Breast epithelium (tissue), 4 donors: Measurements from ENCODE around the gene ITPR2. TPM values are rescaled to one million over a fixed set of nuclear protein-coding genes. Genes with fewer than 3 reads are reported as not detected.

Source experiments
- DNase-seq, 2 donors: peaks; one replicate each; pipeline ENCODE4 v3.0.0-alpha.2; 2019; ENCODE audit warnings: low spot score in 2 of 2
- H3K27ac ChIP-seq, 2 donors: fragments of 200-600 bp; sonication (generic) in 1 of 2; one replicate each; pipeline ENCODE4 v1.5.1; 2016 to 2019; ENCODE audit warnings: mild to moderate bottlenecking in 1 of 2
- H3K27me3 ChIP-seq, 2 donors: fragments of 200-600 bp; sonication (generic) in 1 of 2; one replicate each; pipeline versions ENCODE4 v1.5.1 to v1.6.0; 2017 to 2019; ENCODE audit warnings: control low read depth in 1 of 2, mild to moderate bottlenecking in 1 of 2
- H3K36me3 ChIP-seq: fragments of 200-600 bp; one replicate; pipeline ENCODE4 v1.5.1; 2019
- H3K4me1 ChIP-seq, 2 donors: fragments of 200-600 bp; sonication (generic); one replicate each; pipeline ENCODE4 v1.5.1; 2016 to 2019; ENCODE audit warnings: control low read depth in 1 of 2
- H3K4me3 ChIP-seq, 3 donors: fragments of 200-600 bp; sonication (generic); 1 replicate in 2 of 3; 2 replicates in 1 of 3; pipeline ENCODE4 v1.5.1; 2016 to 2019; ENCODE audit warnings: mild to moderate bottlenecking in 3 of 3, moderate library complexity in 2 of 3
- H3K9me3 ChIP-seq, 2 donors: fragments of 200-600 bp; sonication (generic) in 1 of 2; one replicate each; pipeline ENCODE4 v1.5.1; 2016 to 2019; ENCODE audit warnings: control low read depth in 1 of 2
- CTCF ChIP-seq, 3 donors: fragments of 450-650 bp; IDR thresholded peaks; one replicate each; pipeline ENCODE4 v1.5.1; 2016 to 2017; ENCODE audit warnings: antibody characterized with exemption in 3 of 3, mild to moderate bottlenecking in 3 of 3, moderate library complexity in 3 of 3
- POLR2A ChIP-seq: fragments of 450-650 bp; IDR thresholded peaks from one replicate; pipeline ENCODE4 v1.6.1; 2016; ENCODE audit warnings: antibody characterized with exemption, mild to moderate bottlenecking, moderate library complexity
- POLR2AphosphoS5 ChIP-seq, 3 donors: sonication (generic); formaldehyde crosslinking; IDR thresholded peaks; one replicate each; pipeline ENCODE4 v1.6.1; 2017; ENCODE audit warnings: antibody characterized with exemption in 3 of 3
- intact Hi-C: fragments of 100-400 bp; cut with DNase I; formaldehyde crosslinking; loops from one replicate; pipeline ENCODE4 v1.15.1; 2023; ENCODE audit warnings: low total_unique reads
- total RNA-seq, 3 donors: library from RNA; depleted of rRNA; stranded (reverse); fragments of >200 nt; gene quantifications; one replicate each; pipeline ENCODE4 v1.1.0, GENCODE V29; 2016

The ITPR2 gene
- total RNA-seq, 3 donors from 2014 or later = 47.2 to 95.0 (median 66.5) TPM

- H3K27ac ChIP-seq = no peak overlapping the region
- H3K4me1 ChIP-seq = no peaks in the 10 kb centered on the region
- DNase-seq = peak; percentile 27 to 64
- no peak overlapping the region for H3K4me3 ChIP-seq
- no peaks in the 10 kb centered on the region for H3K36me3 ChIP-seq
- no peaks in the 10 kb centered on the region for H3K9me3 ChIP-seq
- TF ChIP-seq POLR2A = no peak
- TF ChIP-seq POLR2AphosphoS5 (IDR thresholded peaks at IDR 0.05) = no peak
- peak; percentile 32 to 61 (median 44) for TF ChIP-seq CTCF (IDR thresholded peaks at IDR 0.05)
- H3K27me3 ChIP-seq = no peaks in the 10 kb centered on the region
- intact Hi-C loops = no loop called here
Measured at GRCh38 chr12:26845057-26845666, 12.2 kb upstream of the ITPR2 start.

- Histone ChIP-seq H3K4me3 (no peak overlapping the region), H3K27ac (no peak overlapping the region), H3K27me3 (no peaks in the 10 kb centered on the region), H3K36me3 (no peaks in the 10 kb centered on the region), H3K4me1 (no peaks in the 10 kb centered on the region), H3K9me3 (no peaks in the 10 kb centered on the region)
- TF ChIP-seq CTCF (IDR thresholded peaks at IDR 0.05) (no peak), POLR2AphosphoS5 (IDR thresholded peaks at IDR 0.05) (no peak), POLR2A (no peak)
- DNase-seq = no peak
- intact Hi-C loops = no loop called here
Measured at GRCh38 chr12:26843311-26843710, 10.3 kb upstream of the ITPR2 start.

GRCh38 chr12:26841085-26841484 is 8.1 kb upstream of the ITPR2 start:
- Histone ChIP-seq H3K4me3 (no peak overlapping the region), H3K27ac (no peak overlapping the region), H3K9me3 (no peaks in the 10 kb centered on the region), H3K27me3 (no peaks in the 10 kb centered on the region), H3K4me1 (no peaks in the 10 kb centered on the region), H3K36me3 (no peaks in the 10 kb centered on the region)
- intact Hi-C loops = no loop called here
- TF ChIP-seq CTCF (IDR thresholded peaks at IDR 0.05) (no peak), POLR2AphosphoS5 (IDR thresholded peaks at IDR 0.05) (no peak), POLR2A (no peak)
- no peak for DNase-seq

GRCh38 chr12:26839512-26839911 is 6.5 kb upstream of the ITPR2 start:
- no peak for DNase-seq
- intact Hi-C loops = no loop called here
- TF ChIP-seq POLR2A (no peak), CTCF (IDR thresholded peaks at IDR 0.05) (no peak), POLR2AphosphoS5 (IDR thresholded peaks at IDR 0.05) (no peak)
- H3K4me1 ChIP-seq = no peaks in the 10 kb centered on the region
- no peaks in the 10 kb centered on the region for H3K27me3 ChIP-seq
- H3K36me3 ChIP-seq = no peaks in the 10 kb centered on the region
- no peaks in the 10 kb centered on the region for H3K9me3 ChIP-seq
- no peak overlapping the region for H3K27ac ChIP-seq
- H3K4me3 ChIP-seq = no peak overlapping the region

- Histone ChIP-seq H3K27me3 (no peaks in the 10 kb centered on the region), H3K36me3 (no peaks in the 10 kb centered on the region), H3K4me3 (no peak overlapping the region), H3K27ac (no peak overlapping the region), H3K4me1 (no peaks in the 10 kb centered on the region), H3K9me3 (no peaks in the 10 kb centered on the region)
- TF ChIP-seq CTCF (IDR thresholded peaks at IDR 0.05) (no peak), POLR2A (no peak), POLR2AphosphoS5 (IDR thresholded peaks at IDR 0.05) (no peak)
- intact Hi-C loops = no loop called here
- no peak for DNase-seq
Measured at GRCh38 chr12:26838888-26839416, 6.0 kb upstream of the ITPR2 start.
